Measurements from ENCODE around the gene TNS4.
A peak's percentile ranks its signal among the peaks of the same experiment; 100 is the strongest.

The TNS4 gene

DNA sequence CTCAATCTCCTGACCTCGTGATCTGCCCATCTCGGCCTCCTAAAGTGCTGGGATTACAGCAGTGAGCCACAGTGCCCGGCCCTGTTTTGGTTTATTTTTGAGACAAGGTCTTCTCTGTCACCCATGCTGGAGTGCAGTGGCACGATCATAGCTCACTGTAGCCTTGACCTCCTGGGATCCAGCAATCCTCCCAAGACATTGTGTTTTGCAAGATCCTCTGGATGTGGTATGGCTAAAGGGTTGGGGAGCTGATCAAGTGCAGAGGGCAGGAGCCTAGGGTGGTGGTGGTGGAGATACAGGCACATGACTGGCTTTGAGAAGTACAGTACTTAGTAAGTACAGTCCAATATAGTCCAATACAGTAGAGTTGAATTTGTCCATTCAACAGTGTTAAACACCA, 16.6 kb upstream of the TNS4 start:
- DNase-seq (ENCODE audit: low read depth), result no peak

DNA sequence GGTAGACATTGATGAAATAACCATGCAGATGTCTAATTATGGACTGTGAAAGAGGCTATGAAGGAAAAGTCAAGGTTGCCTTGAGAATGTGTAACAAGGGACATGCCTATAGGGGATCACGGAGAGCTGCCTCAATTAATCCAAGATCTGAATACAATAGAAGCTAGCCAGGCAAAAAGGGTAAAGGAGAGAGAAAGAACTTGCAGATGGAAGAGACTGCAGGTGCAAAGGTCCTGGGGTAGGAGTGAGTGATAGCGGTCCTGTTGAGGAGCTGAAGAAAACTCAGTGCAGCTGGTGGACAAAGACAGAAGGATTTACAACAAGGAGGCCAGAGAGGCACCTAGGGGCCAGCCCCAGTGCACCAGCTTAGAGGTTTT, 15.9 kb upstream of the TNS4 start:
- no peak for DNase-seq (ENCODE audit: low read depth)

DNA sequence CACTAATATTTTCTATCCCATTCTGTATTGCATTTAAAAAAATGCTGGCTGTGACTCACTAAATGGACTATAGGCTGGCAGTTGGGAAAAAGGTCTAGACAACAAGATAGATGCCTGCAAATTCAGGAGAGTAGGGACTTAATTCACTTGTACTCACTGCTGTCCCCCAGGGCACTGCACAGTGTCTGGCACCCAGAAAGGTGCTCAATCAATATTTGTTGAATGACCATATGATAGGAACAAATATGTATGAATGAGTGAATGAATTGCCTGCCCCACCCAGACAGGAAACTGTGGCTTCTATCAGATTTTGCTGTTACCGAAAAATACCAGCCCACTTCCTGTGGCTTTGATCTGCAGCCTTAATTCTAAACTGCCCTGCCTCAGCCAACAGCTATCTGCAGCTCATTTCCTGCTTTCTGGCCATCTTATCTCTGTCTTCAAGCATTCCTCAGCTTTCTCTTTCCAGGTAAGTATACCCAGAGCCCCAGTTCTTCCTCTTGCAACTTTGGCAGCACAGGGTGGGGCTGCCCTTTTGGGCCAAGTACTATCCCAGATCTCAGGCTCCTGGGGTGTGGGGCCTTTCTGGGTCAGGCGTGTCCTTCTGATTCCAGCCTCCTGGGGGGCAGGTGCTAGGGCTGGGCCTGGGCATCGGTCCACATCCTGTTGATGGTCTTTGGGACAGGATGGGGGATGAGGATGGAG, 15.3 kb upstream of the TNS4 start:
- peak; percentile 48 for DNase-seq (ENCODE audit: low read depth)

DNA sequence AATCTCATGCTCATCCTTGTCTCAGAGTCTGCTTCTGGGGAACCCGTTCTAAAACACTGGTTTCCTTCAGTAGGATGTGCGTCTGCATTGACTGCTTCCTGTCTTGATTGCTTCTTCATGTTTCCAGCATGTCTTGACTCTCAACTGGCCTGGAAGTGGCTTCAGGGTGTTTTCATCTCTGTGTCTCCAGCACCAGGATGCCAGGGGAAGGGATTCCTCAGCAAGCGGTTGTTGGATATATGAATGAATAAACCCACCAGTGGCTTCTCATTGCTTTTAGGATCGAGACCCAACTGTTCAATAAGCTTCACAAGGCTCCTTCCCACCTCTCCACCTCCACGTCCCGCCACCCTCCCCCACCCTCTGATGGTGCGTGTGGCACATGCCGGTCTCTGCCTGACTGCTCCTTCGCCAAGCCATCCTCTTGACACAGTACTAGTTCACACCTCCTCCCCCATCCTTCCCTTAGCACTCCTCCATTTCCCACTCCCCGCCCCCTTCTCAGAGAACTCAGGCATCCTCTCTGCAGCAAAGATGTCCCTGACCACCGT, 14.1 kb upstream of the TNS4 start:
- DNase-seq (ENCODE audit: low read depth), result no peak

DNA sequence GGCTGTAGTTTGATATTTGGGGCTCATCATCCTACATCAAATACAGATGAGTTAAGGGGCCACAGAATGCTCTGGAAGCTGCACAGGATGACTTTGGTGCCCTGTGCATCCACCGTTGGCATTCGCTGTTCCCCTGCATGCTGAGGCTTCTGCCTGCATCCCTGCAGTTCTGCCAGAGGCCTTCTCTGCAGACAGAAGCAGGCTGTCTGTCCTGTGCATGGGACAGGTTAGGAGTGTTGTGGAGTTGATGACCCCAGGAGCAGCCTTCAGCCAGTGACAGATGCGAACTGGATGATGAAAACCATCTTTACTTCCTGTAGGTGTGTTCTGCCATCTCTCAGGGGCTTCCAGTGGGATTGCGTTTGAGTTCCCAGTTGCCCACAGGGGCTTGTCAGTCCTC, 13.6 kb upstream of the TNS4 start:
- no peak for DNase-seq (ENCODE audit: low read depth)

DNA sequence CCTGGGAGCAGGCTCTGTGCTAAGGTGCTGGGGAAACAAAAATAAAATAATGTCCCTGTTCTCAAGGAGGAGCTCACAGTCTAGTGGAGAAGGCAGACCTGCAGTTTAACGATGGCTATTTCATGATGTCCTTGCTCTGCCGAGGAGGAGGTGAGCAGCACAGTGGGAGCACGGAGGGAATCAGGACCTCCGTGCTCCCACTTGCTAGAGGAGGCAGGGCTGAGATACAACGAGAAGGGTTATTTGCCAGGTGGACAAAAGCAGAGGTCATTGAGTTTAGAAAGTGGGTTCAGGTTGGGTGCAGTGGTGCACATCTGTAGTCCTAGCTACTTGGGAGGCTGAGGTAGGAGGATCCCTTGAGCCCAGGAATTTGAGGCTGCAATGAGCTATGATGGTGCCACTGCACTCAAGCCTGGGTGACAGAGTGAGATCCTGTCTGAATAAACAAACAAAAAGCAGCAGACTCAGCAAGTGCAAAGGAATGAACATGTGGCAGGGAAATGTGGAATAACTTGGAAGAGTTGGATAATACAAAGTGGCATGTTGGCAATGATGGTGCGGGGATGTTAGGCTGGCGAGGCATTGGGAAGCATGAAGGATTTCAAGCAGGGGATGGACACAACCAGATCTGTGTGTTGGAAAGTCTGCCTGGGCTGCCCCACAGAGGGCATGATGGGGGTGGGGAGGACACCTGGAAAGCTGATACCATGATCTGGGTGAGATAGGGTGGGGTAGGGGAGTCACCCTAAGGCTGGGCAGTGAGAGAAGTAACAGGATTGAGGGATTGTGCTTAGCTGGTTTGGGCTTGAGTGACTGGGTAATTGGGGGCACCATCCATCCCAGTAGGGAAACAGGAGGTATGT, 12.8 kb upstream of the TNS4 start:
- DNase-seq (ENCODE audit: low read depth), result no peak

DNA sequence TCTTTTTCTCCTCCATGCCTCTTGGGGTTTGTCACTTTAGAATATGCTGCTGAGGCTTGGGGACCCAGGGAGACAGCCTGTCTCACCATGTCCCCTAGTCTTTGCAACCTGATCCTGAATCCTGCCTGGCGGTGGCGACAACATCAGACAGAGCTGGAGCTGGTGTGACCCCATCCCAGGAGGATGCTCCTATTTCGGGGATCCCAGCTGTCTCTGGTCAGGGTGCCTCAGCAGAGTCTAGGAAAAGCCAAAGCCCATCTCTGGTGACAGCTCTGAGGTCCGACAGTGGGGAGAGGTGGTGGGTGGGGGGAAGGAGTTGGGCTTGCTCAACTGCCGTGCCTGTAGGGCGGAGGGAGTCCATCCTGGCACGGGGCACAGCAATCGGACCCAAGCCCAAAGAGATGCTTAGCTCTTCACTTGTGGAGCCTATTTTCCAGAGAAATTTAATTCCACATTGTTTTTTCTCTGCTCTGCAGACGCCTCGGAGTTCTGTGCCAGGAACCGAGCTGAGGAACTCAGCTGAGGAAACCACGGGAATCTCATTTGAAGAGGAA, 10.3 kb upstream of the TNS4 start:
- DNase-seq (ENCODE audit: low read depth), result no peak

DNA sequence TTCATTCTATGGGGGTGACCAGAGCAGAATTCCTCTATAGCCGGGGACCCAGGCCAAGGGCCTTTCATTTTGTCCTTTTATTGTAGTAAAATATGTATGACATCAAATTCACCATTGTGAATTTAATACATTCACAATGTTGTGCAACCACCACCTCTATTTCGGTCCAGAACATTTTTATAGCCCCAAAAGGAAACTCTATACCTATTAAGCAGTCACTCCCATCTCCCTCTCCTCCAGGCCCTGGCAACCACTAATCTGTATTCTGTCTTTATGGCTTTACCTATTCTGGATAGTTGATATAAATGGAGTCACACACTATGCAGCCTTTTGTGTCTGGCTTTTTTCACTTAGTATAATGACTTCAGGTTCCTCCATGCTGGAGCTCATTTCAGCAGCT, 9.7 kb upstream of the TNS4 start:
- DNase-seq (ENCODE audit: low read depth), result no peak

DNA sequence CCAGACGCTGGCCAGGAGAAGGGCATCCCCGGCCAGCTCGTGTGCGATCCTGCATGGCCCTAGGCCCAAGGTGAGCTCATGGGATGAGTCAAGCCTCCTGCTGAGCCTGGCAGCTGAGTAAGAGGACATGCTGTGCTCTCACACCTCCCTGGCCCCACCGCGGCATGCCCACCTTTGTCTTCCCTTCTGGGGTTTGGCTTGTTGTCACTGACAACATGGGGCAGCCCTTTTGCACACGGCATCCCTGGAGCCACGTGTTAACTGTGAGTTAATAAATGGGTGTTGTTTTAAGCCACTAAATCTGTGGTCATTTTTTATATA, 8.9 kb upstream of the TNS4 start:
- no peak for DNase-seq (ENCODE audit: low read depth)

DNA sequence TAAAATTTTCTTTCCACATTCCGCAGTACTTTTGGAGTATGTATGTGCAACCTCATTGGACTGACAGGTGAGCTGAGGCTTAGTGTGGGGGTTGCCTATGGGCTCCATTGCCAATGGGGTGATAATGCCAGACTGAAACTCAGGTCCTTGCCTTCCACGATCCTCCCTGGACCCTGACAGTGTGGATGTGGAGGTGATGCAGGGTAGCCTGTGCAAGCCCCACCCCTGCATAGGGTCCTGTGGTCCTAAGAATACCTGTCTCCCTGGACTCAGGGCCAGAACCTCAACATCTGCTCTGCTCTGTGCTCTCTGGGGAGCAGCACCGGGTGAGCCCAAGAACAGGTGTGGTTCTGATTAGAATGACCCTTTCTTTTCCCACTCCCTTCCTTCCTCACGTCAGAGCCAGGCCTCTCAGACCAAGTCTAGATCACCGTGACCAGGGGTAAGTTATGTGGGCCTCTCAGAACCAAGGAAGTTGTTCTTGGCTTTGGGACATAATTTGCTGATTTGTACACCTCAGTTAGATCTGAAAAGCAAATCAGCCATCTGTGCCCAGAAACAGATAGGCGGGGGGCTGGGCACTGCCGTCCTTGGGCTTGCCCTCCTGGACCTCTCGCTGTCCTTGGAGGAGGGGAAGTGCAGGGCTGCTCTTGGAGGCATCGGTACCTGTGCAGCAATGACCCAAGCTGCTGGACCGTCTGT, 8.4 kb upstream of the TNS4 start:
- no peak for DNase-seq (ENCODE audit: low read depth)

DNA sequence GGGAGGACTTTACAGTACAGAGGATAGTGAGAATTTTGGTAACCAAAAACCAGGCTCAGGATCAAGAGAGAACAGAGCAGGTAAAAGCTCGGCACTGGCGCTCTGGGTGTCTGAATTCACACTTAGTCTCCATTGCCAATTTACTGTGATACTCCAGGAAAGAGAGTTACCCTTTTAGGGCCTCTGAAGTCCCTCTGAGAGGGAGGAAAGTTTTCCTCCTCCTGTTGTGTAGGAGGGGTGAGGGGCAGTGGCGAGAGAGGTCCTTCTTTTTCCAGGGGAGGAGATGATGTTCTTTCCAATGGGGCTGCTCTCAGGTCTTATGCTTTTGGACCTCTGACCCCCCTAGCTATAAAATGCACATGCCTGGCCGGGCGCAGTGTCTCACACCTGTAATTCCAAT, 5.4 kb upstream of the TNS4 start:
- no peak for DNase-seq (ENCODE audit: low read depth)

DNA sequence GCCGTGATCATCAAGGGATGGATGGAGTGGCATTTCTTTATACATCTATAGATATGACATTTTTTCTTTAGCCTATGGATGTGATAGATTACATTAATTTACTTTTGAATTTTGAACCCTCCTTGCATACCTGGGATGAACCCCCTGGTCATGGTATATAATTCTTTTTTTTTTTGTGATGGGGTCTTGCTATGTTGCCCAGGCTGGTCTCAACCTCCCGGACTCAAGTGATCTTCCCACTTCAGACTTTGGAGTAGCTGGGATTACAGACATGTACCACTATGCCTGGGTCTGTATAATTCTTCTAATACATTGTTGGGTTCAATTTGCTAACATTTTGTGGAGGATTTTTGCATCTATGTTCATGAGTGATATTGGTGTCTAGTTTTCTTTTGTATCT, 1.7 kb upstream of the TNS4 start:
- DNase-seq (ENCODE audit: low read depth), result no peak

DNA sequence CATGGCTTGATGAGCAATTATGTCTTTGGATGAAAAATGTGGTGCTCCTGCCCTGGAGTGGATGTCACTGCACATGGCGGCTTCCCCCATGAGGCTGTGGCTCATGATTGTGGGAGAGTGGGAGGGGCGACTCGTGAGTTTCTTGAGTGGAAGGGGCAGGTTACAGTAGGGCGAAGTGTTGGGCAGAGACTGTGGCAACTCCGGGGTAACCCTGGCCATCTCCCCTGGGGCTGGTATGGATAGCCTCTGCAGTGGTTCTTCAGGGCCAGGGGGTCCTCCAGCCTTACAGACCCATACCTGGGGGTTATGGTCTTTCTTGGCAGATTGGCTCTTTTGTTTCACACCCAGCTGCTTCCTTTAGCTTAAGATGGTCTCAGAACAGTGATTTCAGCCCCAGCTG, 1.3 kb upstream of the TNS4 start:
- DNase-seq (ENCODE audit: low read depth), result no peak

DNA sequence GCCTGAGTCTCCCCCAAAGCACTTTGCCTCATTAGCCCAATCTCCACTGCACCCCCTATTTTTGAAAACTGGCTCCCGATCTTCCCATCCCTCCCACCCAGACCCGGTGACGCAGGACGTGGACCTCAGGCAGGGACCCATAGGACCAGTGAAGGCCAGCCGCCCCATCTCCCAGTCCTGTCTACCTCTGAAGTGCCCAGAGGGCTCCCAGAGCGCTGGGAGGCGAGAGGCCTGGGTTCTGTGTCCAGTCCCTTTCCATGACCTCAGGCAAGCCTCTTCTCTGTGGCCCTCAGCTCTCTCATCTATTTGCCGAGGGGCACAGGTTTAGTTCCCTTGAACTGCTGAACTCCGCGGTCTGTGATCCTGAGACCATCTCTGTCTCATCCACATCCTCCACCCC, 714 bp downstream of the TNS4 start:
- no peak for DNase-seq (ENCODE audit: low read depth)

DNA sequence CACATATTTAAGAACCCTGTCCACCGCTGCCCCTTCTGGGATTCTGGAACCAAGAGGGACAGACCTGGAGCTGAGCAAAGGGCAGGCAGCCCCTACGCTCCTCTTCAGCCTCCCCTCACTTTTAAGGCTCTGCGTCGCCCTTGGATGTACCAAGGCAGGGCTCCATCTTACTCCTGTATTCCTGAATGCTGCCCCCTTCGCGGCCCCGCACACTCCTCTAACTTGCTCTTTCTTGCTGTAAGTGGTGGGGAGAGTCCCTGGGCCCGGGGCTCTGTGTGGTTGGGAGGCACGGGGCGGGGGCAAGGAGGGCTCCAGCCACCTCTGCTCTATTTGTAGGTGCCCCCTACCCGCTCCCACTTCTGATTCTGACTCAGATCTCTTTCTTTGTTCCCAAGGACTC, 1.2 kb downstream of the TNS4 start:
- no peak for DNase-seq (ENCODE audit: low read depth)

DNA sequence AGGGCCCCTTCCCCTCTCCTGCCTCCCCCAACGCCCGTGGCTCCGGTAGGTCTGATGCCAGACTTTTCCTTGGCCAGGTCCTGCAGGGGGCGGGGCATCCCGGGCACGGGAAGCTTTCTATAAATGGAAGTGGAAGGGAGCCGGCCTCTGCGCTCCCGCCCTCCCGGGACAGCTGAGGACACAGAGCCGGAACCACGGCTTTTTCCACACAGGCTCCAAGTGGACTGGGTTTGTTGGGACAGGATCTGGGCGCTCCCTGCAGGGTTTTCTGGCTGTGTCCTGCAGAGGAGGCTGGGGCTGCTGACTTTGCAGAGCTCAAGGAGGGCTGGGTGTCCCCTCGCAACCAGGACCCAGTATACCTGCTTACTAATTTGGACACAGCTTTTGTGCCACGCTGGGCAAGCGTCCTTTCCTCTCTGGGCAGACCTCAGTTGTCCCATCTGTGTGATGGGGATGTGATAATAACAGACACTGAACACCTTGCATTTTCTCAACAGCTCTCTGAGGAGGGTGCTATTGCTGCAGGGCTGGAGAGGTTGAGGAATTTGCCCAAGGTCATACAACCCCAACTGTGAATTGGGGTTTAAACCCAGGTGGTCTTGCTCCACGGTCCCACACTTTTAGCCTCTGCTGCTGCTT, 1.8 kb downstream of the TNS4 start:
- DNase-seq (ENCODE audit: low read depth), result no peak

DNA sequence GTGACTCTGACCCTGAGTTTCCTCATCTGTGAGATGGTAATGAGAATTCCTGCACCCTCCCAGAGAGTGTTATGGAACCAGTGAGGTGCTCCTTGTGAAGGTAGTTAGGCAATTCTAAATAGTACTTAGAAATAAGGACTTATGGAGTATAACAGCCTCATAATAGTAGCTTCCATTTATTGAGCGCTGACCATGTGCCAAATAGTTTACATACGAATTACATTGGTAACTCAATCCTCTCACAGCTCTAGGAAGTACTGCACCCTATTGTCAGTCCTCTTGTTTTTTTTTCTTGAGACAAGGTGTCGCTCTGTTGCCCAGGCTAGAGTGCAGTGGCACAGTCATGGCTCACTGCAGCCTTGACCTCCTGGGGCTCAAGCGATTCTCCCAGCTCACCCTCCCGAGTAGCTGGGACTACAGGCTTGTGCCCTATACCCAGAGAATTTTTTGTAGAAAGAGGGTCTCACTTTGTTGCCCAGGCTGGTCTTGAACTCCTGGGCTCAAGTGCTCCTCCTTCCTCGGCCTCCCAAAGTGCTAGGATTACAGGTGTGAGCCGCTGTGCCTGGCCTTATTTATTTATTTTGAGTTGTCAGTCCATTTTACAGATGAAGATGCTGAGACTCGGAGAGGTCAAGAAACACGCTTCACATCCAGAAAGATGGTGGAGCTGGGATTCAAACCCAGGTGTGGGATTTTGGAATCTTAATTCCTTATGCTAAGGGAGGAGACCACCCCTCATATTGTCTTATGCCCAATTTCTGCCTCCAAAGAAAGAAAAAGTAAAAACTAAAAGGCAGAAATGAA, 2.9 kb downstream of the TNS4 start:
- DNase-seq (ENCODE audit: low read depth), result no peak

DNA sequence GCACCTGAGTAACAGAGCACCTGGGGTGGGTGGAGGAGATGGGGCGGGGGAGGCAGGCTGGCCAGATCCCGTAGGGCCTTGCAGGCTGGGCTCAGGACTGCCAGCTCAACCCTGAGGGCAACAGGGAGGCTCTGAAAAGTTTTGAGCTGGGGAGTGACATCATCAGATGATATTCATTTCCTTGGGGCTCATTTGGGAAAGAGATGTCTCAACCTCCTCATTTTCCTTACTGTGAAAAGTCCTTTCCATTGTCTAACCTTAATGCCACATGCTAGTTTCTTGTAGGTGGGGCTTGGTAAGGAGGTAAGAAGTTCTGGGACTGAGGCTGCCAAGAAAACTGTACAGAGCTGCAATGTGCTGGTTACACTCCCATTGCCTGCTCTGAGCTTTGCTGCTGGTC, 3.7 kb downstream of the TNS4 start:
- DNase-seq (ENCODE audit: low read depth), result no peak

DNA sequence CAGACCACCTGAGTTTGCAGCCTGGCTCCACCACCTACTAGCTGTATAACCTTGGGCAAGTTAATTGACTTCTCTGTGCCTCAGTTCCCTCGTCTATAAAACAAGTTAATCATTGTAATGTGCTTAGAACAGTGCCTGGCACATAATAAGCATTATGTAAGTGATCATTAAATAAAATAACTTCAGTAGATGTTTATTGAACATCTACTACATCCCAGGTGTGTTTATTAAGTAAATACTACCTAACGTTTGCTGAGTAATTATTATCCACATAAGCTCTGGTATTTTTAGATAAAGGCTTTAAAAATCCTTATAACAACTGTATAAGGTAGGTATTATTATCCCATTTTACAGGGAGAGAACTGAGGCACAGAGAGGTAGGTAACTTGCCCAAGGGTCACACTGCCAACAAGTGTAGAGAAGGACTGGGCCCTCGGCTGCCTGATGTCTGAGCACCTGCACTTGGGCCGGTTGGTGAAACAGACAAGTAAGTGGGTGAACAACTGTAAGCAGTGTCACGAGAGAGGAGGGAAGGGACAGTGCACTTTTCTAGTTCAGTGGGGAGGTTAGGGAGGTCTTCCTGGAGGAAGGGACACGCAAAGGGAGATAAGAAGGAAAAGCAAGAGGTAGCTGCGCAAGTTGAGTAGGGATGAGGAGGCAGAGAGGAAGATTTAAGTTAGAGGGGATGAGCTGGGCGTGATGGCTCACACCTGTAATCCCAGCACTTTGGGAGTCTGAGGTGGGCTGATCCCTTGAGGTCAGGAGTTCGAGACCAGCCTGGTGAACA, 4.6 kb downstream of the TNS4 start:
- DNase-seq (ENCODE audit: low read depth), result no peak

DNA sequence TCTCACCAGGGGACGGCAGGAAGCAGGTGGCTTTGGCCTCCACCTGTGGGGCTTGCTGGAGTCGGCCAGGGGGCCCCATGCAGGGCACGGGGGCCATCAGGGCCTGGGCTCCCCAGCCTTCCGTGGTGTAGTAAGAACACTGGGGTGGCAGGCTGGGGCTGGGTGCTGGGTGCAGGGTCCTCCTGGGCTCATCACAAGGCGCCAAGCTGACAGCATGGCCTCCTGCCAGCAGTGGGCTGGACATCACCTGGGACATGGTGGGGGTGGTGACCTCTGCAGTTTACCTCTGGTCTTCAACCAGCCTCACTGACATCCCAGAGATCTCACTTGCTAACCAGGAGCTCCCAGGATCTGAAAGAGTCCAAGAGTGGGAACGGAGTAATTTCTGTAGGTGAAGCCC, 5.3 kb downstream of the TNS4 start:
- DNase-seq (ENCODE audit: low read depth), result no peak

DNA sequence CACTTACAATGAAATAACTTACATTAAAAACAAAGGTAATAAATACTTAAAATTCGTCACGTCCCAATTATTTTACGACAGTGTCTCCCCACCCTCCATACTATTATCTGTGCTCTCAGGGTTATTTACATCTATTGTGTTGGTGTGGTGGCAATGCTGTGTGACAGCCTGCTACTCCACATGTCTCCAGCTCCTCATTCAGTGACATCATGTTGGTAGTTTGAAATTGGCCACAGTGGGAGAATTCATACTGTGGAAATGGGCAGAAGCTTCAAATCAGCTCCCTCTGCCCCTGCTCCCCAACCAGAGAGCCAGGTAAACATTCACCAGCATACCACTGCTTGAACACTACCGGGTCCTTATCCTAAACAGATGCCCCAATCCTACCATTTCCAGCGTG, 6.3 kb downstream of the TNS4 start:
- no peak for DNase-seq (ENCODE audit: low read depth)

Data from activated T-cell treated with anti-CD3 and anti-CD28 coated beads for 1 hour (primary cell).